Activated T-cell treated with anti-CD3 and anti-CD28 coated beads, Interleukin-2, amount 50 U/mL, for 4 hours (primary cell): ENCODE measurements around the gene RBBP8. TPM values are rescaled to one million over a fixed set of nuclear protein-coding genes. Genes with fewer than 3 reads are reported as not detected.

Experiments used
- ATAC-seq, 2 donors: fragments of 200-7000 bp; cut with Tn5 transposase; one replicate each; pipeline ENCODE4 v1.10.0; 2021
- DNase-seq: peaks from one replicate; pipeline ENCODE4 v3.0.0-alpha.2; 2020
- H3K27me3 Mint-ChIP-seq: one replicate; pipeline ENCODE4 v1.8.0; 2021; ENCODE audit warnings: low read depth, mixed read lengths
- H3K36me3 Mint-ChIP-seq: one replicate; pipeline ENCODE4 v1.8.0; 2022; ENCODE audit warnings: mixed read lengths; ENCODE audit not compliant: insufficient read depth
- H3K4me1 Mint-ChIP-seq: one replicate; pipeline ENCODE4 v1.8.0; 2021; ENCODE audit warnings: low read depth, mixed read lengths
- H3K4me3 Mint-ChIP-seq: one replicate; pipeline ENCODE4 v1.8.0; 2021; ENCODE audit warnings: mild to moderate bottlenecking, moderate library complexity, mixed read lengths
- H3K9me3 Mint-ChIP-seq: one replicate; pipeline ENCODE4 v1.8.0; 2021; ENCODE audit warnings: mixed read lengths
- total RNA-seq, 3 donors: library from RNA; stranded (reverse); gene quantifications; one replicate each; pipeline ENCODE4 v1.2.1, GENCODE V29; 2021

Gene RBBP8
- total RNA-seq, 3 donors from 2014 or later, result 40.9 to 61.5 (median 46.9) TPM

- ATAC-seq, result no peak
- Mint-ChIP-seq H3K4me1 (peaks cover 14% of the 10 kb centered on the region), H3K4me3 (no peak overlapping the region)
Measured at GRCh38 chr18:23049698-23050373, 116.7 kb downstream of the RBBP8 start.

DNA sequence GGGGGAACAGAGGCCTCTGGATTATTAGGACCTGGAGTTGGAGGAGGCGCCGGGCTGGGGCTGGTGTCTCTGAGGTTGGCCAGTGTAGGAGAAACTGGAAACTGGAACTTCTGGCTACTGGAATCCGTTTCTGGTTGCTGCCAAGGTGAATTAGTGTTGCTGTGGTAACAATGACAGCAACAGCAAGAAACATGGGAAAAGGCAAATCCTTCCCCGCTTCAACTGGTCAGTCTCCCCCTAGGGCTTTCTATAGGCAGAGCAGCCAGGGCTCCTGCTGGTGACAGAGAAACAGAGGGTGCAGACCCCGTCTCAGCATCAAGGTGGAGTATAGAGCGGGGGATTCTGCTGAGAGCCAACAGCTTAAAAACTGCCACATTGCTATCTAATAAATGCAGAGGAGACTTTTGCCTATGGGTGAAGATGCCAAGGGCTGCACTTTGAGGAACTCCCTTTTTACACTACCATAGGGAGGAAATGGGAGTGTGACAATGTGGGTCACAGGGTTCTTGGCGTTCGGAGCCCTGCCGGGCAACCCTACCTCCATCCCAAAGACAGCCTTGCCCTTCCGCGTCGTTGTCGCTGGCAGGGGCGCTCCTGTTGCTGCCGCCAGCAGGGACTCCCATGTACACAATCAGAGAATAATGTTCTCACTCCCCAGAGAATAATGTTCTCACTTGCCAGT is 120.8 kb downstream of the RBBP8 start:
- Mint-ChIP-seq H3K4me3 (no peak overlapping the region), H3K27me3 (peaks cover 3% of the 10 kb centered on the region), H3K9me3 (no peaks in the 10 kb centered on the region), H3K4me1 (peaks cover 14% of the 10 kb centered on the region), H3K36me3 (no peaks in the 10 kb centered on the region)
- ATAC-seq (no peak), DNase-seq (no peak)

More at GRCh38 chr18:23049698-23050373, 116.7 kb downstream of the RBBP8 start:
- H3K27me3 Mint-ChIP-seq, result no peaks in the 10 kb centered on the region
- H3K36me3 Mint-ChIP-seq, result no peaks in the 10 kb centered on the region
- H3K9me3 Mint-ChIP-seq, result no peaks in the 10 kb centered on the region
- DNase-seq, result no peak

GRCh38 chr18:23054553-23054952 is 121.4 kb downstream of the RBBP8 start:
- Mint-ChIP-seq H3K4me3 (no peak overlapping the region), H3K27me3 (peaks cover 3% of the 10 kb centered on the region), H3K36me3 (no peaks in the 10 kb centered on the region), H3K4me1 (peaks cover 10% of the 10 kb centered on the region), H3K9me3 (no peaks in the 10 kb centered on the region)
- ATAC-seq, result no peak
- no peak for DNase-seq

DNA sequence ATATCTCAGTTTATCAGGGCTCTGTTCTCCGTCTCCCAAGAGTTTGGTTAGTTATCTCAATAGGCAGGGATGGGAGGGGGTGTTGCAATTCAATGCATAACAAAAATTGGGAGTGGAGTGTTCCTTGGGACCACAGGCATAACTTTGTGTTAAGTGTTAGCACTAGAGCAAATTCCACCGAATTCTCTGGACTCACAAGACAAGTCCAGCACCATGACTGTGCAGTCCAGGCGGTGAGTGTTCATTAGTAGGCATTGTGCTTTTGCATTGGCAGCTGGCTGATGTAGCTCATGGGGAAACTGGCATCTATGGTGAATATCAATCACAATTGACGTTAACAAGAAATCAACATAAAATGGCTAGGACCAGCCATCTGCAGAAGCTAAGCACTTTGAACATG is 123.2 kb downstream of the RBBP8 start:
- Mint-ChIP-seq H3K27me3 (peaks cover 3% of the 10 kb centered on the region), H3K4me3 (no peak overlapping the region), H3K4me1 (no peaks in the 10 kb centered on the region), H3K9me3 (no peaks in the 10 kb centered on the region), H3K36me3 (no peaks in the 10 kb centered on the region)
- no peak for ATAC-seq
- no peak for DNase-seq

- Mint-ChIP-seq H3K9me3 (no peaks in the 10 kb centered on the region), H3K27me3 (peaks cover 3% of the 10 kb centered on the region), H3K36me3 (no peaks in the 10 kb centered on the region), H3K4me1 (no peaks in the 10 kb centered on the region), H3K4me3 (no peak overlapping the region)
- no peak for ATAC-seq
- no peak for DNase-seq
Measured at GRCh38 chr18:23057096-23057495, 124.0 kb downstream of the RBBP8 start.

GRCh38 chr18:23058746-23059415 is 125.8 kb downstream of the RBBP8 start:
- H3K4me3 Mint-ChIP-seq, result no peak overlapping the region
- peaks cover 5% of the 10 kb centered on the region for H3K36me3 Mint-ChIP-seq
- peaks cover 3% of the 10 kb centered on the region for H3K27me3 Mint-ChIP-seq
- DNase-seq (no peak), ATAC-seq (no peak)
- H3K4me1 Mint-ChIP-seq, result no peaks in the 10 kb centered on the region
- peaks cover 8% of the 10 kb centered on the region for H3K9me3 Mint-ChIP-seq

DNA sequence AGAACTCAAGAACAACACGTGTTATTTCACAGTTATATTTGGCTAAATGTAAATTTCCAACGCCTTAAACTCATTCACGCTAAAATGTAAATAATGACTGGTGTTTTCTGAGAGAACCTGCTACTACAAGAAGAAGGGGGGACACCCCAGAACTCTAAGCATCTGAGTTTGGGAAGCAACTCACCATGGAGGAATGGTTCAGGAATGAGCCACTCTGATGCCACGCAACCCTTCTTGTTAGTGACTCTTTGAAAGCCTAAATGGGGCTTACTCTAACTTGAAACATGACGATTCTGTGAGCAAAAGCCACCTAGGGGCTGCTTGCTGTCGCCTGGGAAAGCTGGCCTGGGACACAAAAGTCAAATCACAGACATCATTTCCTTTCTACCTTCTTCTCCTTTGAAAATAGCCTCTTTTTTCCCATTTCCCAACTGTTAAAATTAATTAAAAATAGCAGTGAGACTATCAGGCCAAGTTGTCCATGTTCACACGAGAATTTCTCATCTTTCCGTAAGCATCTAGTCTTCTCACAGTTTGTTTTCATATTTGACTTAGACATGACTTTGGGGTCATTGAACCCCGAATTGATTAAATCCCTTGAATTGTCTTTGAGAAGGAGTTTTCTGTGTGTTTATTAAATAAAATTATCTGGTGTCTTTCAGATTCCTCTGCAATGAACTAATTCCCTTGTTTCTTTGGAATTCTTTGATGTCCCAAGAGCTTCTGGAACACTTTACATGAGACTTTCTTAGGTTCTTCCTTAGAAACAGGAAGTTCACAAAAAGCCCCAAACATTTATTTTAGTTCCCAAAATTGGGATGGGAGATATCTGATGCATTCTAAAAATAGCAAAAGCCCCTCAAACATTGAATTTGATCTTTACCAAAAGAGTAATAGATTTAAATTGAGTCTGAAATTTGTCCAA is 126.7 kb downstream of the RBBP8 start:
- Mint-ChIP-seq H3K27me3 (peaks cover 3% of the 10 kb centered on the region), H3K9me3 (peaks cover 8% of the 10 kb centered on the region), H3K4me3 (no peak overlapping the region), H3K36me3 (peaks cover 5% of the 10 kb centered on the region), H3K4me1 (no peaks in the 10 kb centered on the region)
- DNase-seq (no peak), ATAC-seq (no peak)

- peaks cover 3% of the 10 kb centered on the region for H3K27me3 Mint-ChIP-seq
- ATAC-seq (no peak), DNase-seq (no peak)
- peaks cover 5% of the 10 kb centered on the region for H3K36me3 Mint-ChIP-seq
- H3K4me3 Mint-ChIP-seq, result no peak overlapping the region
- peaks cover 8% of the 10 kb centered on the region for H3K9me3 Mint-ChIP-seq
- H3K4me1 Mint-ChIP-seq, result no peaks in the 10 kb centered on the region
Measured at GRCh38 chr18:23062011-23062410, 128.9 kb downstream of the RBBP8 start.

DNA sequence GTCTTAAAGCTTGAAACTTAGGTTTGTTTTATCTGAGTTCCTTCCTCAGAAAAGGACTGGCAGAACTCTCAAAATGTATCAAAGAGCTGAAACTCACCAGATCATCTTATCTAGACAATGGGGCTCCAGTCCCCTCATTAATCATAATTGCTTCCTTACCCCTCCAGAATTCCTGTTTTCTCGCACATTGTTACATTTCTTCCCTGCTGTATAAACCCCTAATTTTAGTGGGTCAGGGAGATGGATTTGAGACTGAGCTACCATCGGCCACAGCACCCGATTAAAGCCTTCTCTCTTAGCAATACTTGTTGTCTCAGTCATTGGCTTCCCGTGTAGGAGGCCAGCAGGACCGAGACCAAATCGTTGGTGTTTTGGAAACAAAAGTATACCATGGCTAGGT is 130.4 kb downstream of the RBBP8 start:
- Mint-ChIP-seq H3K36me3 (peaks cover 7% of the 10 kb centered on the region), H3K4me1 (peaks cover 11% of the 10 kb centered on the region), H3K9me3 (peaks cover 8% of the 10 kb centered on the region), H3K27me3 (peaks cover 3% of the 10 kb centered on the region), H3K4me3 (no peak overlapping the region)
- no peak for DNase-seq
- no peak for ATAC-seq

GRCh38 chr18:23065234-23065806 is 132.2 kb downstream of the RBBP8 start:
- DNase-seq (no peak), ATAC-seq (no peak)
- H3K36me3 Mint-ChIP-seq, result peaks cover 7% of the 10 kb centered on the region
- peaks cover 28% of the 10 kb centered on the region for H3K4me1 Mint-ChIP-seq
- no peak overlapping the region for H3K4me3 Mint-ChIP-seq
- H3K9me3 Mint-ChIP-seq, result peaks cover 8% of the 10 kb centered on the region
- H3K27me3 Mint-ChIP-seq, result no peaks in the 10 kb centered on the region

- no peak for DNase-seq
- H3K4me1 Mint-ChIP-seq, result peaks cover 35% of the 10 kb centered on the region
- peaks cover 8% of the 10 kb centered on the region for H3K9me3 Mint-ChIP-seq
- no peak overlapping the region for H3K4me3 Mint-ChIP-seq
- no peak for ATAC-seq
- H3K27me3 Mint-ChIP-seq, result no peaks in the 10 kb centered on the region
- H3K36me3 Mint-ChIP-seq, result peaks cover 7% of the 10 kb centered on the region
Measured at GRCh38 chr18:23066060-23066459, 132.9 kb downstream of the RBBP8 start.

- DNase-seq (no peak), ATAC-seq (no peak)
- Mint-ChIP-seq H3K9me3 (peaks cover 8% of the 10 kb centered on the region), H3K4me1 (peaks cover 40% of the 10 kb centered on the region), H3K36me3 (peaks cover 7% of the 10 kb centered on the region), H3K4me3 (no peak overlapping the region), H3K27me3 (no peaks in the 10 kb centered on the region)
Measured at GRCh38 chr18:23066504-23067039, 133.4 kb downstream of the RBBP8 start.

- ATAC-seq, result no peak
- DNase-seq, result no peak
- Mint-ChIP-seq H3K36me3 (peaks cover 7% of the 10 kb centered on the region), H3K4me1 (peaks cover 47% of the 10 kb centered on the region), H3K4me3 (no peak overlapping the region), H3K27me3 (no peaks in the 10 kb centered on the region), H3K9me3 (peaks cover 8% of the 10 kb centered on the region)
Measured at GRCh38 chr18:23067236-23067635, 134.1 kb downstream of the RBBP8 start.
